ENCODE results near the gene THBS4.

THBS4 gene

GRCh38 chr5:80043187-80043586 is 8.0 kb downstream of the THBS4 start:
- in situ Hi-C loops (cut with HindIII; ENCODE audit: low sequenced_read_pairs): no loop called here

GRCh38 chr5:80048084-80048780 is 13.1 kb downstream of the THBS4 start:
- in situ Hi-C loops (cut with HindIII; ENCODE audit: low sequenced_read_pairs): no loop called here

- in situ Hi-C loops (cut with HindIII; ENCODE audit: low sequenced_read_pairs): no loop called here
These were observed 17.3 kb downstream of the THBS4 start for GRCh38 chr5:80052464-80052863.

- in situ Hi-C loops (cut with HindIII; ENCODE audit: low sequenced_read_pairs): no loop called here
These were observed 19.5 kb downstream of the THBS4 start for GRCh38 chr5:80054682-80055081.

GRCh38 chr5:80055491-80056170 is 20.5 kb downstream of the THBS4 start:
- in situ Hi-C loops (cut with HindIII; ENCODE audit: low sequenced_read_pairs): no loop called here

GRCh38 chr5:80057099-80057498 is 22.0 kb downstream of the THBS4 start:
- in situ Hi-C loops (cut with HindIII; ENCODE audit: low sequenced_read_pairs): no loop called here

GRCh38 chr5:80057921-80058320 is 22.8 kb downstream of the THBS4 start:
- in situ Hi-C loops (cut with HindIII; ENCODE audit: low sequenced_read_pairs): no loop called here

- in situ Hi-C loops (cut with HindIII; ENCODE audit: low sequenced_read_pairs): no loop called here
These were observed 24.3 kb downstream of the THBS4 start for GRCh38 chr5:80059354-80059980.

GRCh38 chr5:80060966-80061365 is 25.8 kb downstream of the THBS4 start:
- in situ Hi-C loops (cut with HindIII; ENCODE audit: low sequenced_read_pairs): no loop called here

- in situ Hi-C loops (cut with HindIII; ENCODE audit: low sequenced_read_pairs): no loop called here
These were observed 26.4 kb downstream of the THBS4 start for GRCh38 chr5:80061547-80061946.

GRCh38 chr5:80064124-80064523 is 29.0 kb downstream of the THBS4 start:
- in situ Hi-C loops (cut with HindIII; ENCODE audit: low sequenced_read_pairs): no loop called here

GRCh38 chr5:80067016-80067415 is 31.9 kb downstream of the THBS4 start:
- in situ Hi-C loops (cut with HindIII; ENCODE audit: low sequenced_read_pairs): no loop called here

- in situ Hi-C loops (cut with HindIII; ENCODE audit: low sequenced_read_pairs): no loop called here
These were observed 32.5 kb downstream of the THBS4 start for GRCh38 chr5:80067531-80068245.

- in situ Hi-C loops (cut with HindIII; ENCODE audit: low sequenced_read_pairs): no loop called here
These were observed 33.1 kb downstream of the THBS4 start for GRCh38 chr5:80068246-80068636.

GRCh38 chr5:80068775-80069174 is 33.6 kb downstream of the THBS4 start:
- in situ Hi-C loops (cut with HindIII; ENCODE audit: low sequenced_read_pairs): no loop called here

GRCh38 chr5:80069251-80069800 is 34.2 kb downstream of the THBS4 start:
- in situ Hi-C loops (cut with HindIII; ENCODE audit: low sequenced_read_pairs): no loop called here

GRCh38 chr5:80069918-80070318 is 34.8 kb downstream of the THBS4 start:
- in situ Hi-C loops (cut with HindIII; ENCODE audit: low sequenced_read_pairs): no loop called here

GRCh38 chr5:80070338-80071056 is 35.3 kb downstream of the THBS4 start:
- in situ Hi-C loops (cut with HindIII; ENCODE audit: low sequenced_read_pairs): no loop called here

GRCh38 chr5:80071510-80072021 is 36.4 kb downstream of the THBS4 start:
- in situ Hi-C loops (cut with HindIII; ENCODE audit: low sequenced_read_pairs): no loop called here
